Measurements from ENCODE around the gene BET1. TPM values are rescaled to one million over a fixed set of nuclear protein-coding genes. Genes with fewer than 3 reads are reported as not detected.

BET1 gene
- total RNA-seq, 1 experiment from 2014 or later = 14.3 TPM

DNA sequence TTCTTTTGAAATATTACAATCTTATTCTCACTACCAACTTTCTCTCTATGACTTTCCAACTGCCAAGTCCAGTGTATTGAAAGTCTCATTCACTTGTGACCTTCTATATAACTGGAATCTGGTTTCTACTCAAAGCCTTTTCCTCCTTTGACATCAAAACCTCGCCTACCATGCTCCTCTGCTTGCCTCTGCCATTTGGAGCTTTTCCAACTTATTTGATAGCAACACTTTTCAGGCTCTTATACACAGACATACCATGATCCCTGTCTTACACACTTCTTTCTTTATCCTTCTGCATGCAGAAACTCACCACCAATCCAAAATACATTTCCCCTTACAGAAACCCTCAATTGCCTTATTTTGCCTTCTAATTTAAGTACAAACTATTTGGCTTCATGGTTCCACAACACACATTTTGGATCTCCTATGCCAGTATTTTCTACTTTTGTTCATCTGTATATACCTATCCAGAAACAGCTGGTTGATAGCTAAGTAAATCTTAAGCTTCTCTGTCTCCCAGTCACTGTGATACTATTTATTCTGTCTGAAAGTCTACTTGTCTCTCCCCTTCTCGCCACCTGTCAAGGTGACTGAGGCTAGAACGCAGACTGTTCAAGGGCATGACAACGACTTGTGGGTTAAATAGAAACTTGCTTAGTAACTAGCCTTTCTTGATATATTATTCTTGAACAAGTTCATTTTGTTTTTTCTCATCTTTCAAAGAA lies 60.2 kb downstream of the BET1 start:
- H3K4me3 ChIP-seq (ENCODE audit: low read depth in 2 of 2, low read length in 2 of 2) = no peak overlapping the region
- ChIA-PET CTCF (no interaction called here), POLR2A (no interaction called here)
- no peak for DNase-seq (ENCODE audit: low read depth, low spot score)
- intact Hi-C loops (cut with micrococcal nuclease; ENCODE audit: unreplicated experiment) (no loop called here), in situ Hi-C loops (cut with HindIII; ENCODE audit: low pct_unique_long_range_greater_than_20kb, low sequenced_read_pairs) (no loop called here)
- BruUV-seq (replicated peaks) = no TSS peak
- TF ChIP-seq, protein P1, sequence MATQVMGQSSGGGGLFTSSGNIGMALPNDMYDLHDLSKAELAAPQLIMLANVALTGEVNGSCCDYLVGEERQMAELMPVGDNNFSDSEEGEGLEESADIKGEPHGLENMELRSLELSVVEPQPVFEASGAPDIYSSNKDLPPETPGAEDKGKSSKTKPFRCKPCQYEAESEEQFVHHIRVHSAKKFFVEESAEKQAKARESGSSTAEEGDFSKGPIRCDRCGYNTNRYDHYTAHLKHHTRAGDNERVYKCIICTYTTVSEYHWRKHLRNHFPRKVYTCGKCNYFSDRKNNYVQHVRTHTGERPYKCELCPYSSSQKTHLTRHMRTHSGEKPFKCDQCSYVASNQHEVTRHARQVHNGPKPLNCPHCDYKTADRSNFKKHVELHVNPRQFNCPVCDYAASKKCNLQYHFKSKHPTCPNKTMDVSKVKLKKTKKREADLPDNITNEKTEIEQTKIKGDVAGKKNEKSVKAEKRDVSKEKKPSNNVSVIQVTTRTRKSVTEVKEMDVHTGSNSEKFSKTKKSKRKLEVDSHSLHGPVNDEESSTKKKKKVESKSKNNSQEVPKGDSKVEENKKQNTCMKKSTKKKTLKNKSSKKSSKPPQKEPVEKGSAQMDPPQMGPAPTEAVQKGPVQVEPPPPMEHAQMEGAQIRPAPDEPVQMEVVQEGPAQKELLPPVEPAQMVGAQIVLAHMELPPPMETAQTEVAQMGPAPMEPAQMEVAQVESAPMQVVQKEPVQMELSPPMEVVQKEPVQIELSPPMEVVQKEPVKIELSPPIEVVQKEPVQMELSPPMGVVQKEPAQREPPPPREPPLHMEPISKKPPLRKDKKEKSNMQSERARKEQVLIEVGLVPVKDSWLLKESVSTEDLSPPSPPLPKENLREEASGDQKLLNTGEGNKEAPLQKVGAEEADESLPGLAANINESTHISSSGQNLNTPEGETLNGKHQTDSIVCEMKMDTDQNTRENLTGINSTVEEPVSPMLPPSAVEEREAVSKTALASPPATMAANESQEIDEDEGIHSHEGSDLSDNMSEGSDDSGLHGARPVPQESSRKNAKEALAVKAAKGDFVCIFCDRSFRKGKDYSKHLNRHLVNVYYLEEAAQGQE (IDR thresholded peaks at IDR 0.05; ENCODE audit: insufficient read depth in 1 of 2, low read depth in 2 of 2, low read length in 1 of 2) = no peak
- TF ChIP-seq TCF7L2 (IDR thresholded peaks at IDR 0.05; ENCODE audit: low read depth, low read length) (no peak), SIN3A (IDR thresholded peaks at IDR 0.05; ENCODE audit: borderline replicate concordance, insufficient read depth, low read depth, low read length) (no peak), POLR2AphosphoS5 (IDR thresholded peaks at IDR 0.05; ENCODE audit: low read depth, low read length) (no peak)
- TF ChIP-seq, protein P2, sequence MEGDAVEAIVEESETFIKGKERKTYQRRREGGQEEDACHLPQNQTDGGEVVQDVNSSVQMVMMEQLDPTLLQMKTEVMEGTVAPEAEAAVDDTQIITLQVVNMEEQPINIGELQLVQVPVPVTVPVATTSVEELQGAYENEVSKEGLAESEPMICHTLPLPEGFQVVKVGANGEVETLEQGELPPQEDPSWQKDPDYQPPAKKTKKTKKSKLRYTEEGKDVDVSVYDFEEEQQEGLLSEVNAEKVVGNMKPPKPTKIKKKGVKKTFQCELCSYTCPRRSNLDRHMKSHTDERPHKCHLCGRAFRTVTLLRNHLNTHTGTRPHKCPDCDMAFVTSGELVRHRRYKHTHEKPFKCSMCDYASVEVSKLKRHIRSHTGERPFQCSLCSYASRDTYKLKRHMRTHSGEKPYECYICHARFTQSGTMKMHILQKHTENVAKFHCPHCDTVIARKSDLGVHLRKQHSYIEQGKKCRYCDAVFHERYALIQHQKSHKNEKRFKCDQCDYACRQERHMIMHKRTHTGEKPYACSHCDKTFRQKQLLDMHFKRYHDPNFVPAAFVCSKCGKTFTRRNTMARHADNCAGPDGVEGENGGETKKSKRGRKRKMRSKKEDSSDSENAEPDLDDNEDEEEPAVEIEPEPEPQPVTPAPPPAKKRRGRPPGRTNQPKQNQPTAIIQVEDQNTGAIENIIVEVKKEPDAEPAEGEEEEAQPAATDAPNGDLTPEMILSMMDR (IDR thresholded peaks at IDR 0.05) = no peak
- no peaks in the 10 kb centered on the region for H3K27me3 ChIP-seq (ENCODE audit: control insufficient read depth, insufficient read depth, low read length)
- no peaks in the 10 kb centered on the region for H3K9me3 ChIP-seq (ENCODE audit: control insufficient read depth, insufficient read depth, low read depth, low read length)
- H3K36me3 ChIP-seq (ENCODE audit: control insufficient read depth, insufficient read depth, low read length) = no peaks in the 10 kb centered on the region
- H3K27ac ChIP-seq (ENCODE audit: low read length) = no peak overlapping the region
- no peak for ATAC-seq
- no peaks in the 10 kb centered on the region for H3K4me1 ChIP-seq (ENCODE audit: control insufficient read depth, insufficient read depth, low read length)

Other genes with a start within 250 kb of the BET1 start
- 2.9 TPM for gene TFPI2, start 113.6 kb downstream of the BET1 start, total RNA-seq (2021; ENCODE audit: unreplicated experiment)
- gene GNGT1, start 97.8 kb downstream of the BET1 start, total RNA-seq (2021; ENCODE audit: unreplicated experiment) = not detected
- 7.0 TPM for gene GNG11, start 82.6 kb downstream of the BET1 start, total RNA-seq (2021; ENCODE audit: unreplicated experiment)